ENCODE data around the gene HNRNPA3.
"Not testable (repeated sequence)": the region's sequence is repeated elsewhere in the genome, so short reads cannot be mapped to it uniquely, and the experiment has no call there.

The HNRNPA3 gene

DNA sequence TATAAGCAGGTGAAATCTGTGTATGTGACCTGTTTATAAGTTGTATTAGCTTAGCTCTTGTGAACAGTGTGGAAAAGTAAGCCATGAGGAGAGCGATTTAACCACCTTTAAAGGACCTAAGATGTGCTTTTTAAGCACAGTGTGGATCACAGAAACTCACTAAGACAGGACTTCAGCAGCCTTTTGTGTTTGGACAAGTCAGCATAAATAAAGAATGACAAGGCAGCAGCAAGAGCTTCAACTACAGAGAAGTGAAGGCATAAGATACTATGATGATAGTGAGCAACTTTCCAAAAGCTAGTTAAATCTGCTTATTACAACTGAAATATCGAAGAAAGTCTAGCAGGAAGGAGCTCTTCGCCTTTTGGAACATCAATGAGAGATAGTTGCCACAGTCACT lies 8.9 kb downstream of the HNRNPA3 start:
- H3K4me2 ChIP-seq (ENCODE audit: insufficient read depth, low read length), result no peak overlapping the region
- H3K9ac ChIP-seq (ENCODE audit: low read depth, low read length), result no peak overlapping the region
- peaks cover 23% of the 10 kb centered on the region for H3K4me1 ChIP-seq (ENCODE audit: insufficient read depth, low read length)
- peaks cover 71% of the 10 kb centered on the region for H3K36me3 ChIP-seq (ENCODE audit: insufficient read depth, low read length)
- H3K9me3 ChIP-seq (ENCODE audit: insufficient read depth, low read length, severe bottlenecking), result no peaks in the 10 kb centered on the region
- H2AFZ ChIP-seq (ENCODE audit: low read depth, low read length), result no peak overlapping the region
- TF ChIP-seq EZH2 (IDR thresholded peaks at IDR 0.05; ENCODE audit: borderline replicate concordance, low read depth, low read length, severe bottlenecking) (no peak), CTCF (IDR thresholded peaks at IDR 0.05; ENCODE audit: borderline replicate concordance, extremely low read depth, low read length, poor library complexity, severe bottlenecking) (no peak)
- H3K4me3 ChIP-seq (ENCODE audit: low read depth in 1 of 2, low read length in 2 of 2), result no peak overlapping the region
- H3K27me3 ChIP-seq (ENCODE audit: insufficient read depth, low read length, poor library complexity), result no peaks in the 10 kb centered on the region
- no peak for DNase-seq
- peaks cover 46% of the 10 kb centered on the region for H3K79me2 ChIP-seq (ENCODE audit: insufficient read depth, low read length)
- no peak for ATAC-seq (ENCODE audit: insufficient read depth, low read depth)
- H3K27ac ChIP-seq (ENCODE audit: low read length), result no peak overlapping the region
- peaks cover 50% of the 10 kb centered on the region for H4K20me1 ChIP-seq (ENCODE audit: insufficient read depth, low read length)

DNA sequence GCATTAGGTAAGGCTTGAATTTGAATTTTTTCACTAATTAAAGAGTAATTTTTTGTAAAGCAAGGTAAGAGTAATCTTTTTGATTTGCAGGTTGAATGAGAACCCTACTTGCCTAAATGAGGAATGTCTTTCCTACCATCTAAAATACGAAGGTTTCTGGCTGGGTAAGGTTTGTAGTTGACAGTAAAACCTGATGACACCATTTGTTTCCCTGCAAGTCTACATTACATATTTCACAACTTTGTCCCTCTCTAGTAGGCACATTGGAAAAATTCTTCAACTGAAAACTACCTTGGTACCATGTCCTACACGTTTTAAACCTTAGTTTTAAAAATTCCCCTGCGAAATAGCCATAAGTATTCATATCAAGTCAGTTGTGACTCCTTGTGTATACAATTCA lies 9.4 kb downstream of the HNRNPA3 start:
- Histone ChIP-seq H3K4me1 (ENCODE audit: insufficient read depth, low read length) (peaks cover 19% of the 10 kb centered on the region; the same call in 1 of the 2 replicates), H3K27me3 (ENCODE audit: insufficient read depth, low read length, poor library complexity) (no peaks in the 10 kb centered on the region), H3K9me3 (ENCODE audit: insufficient read depth, low read length, severe bottlenecking) (no peaks in the 10 kb centered on the region), H3K4me2 (ENCODE audit: insufficient read depth, low read length) (no peak overlapping the region), H3K4me3 (ENCODE audit: low read depth in 1 of 2, low read length in 2 of 2) (no peak overlapping the region), H3K79me2 (ENCODE audit: insufficient read depth, low read length) (peaks cover 42% of the 10 kb centered on the region), H2AFZ (ENCODE audit: low read depth, low read length) (no peak overlapping the region), H3K27ac (ENCODE audit: low read length) (no peak overlapping the region), H3K9ac (ENCODE audit: low read depth, low read length) (no peak overlapping the region), H3K36me3 (ENCODE audit: insufficient read depth, low read length) (peaks cover 66% of the 10 kb centered on the region), H4K20me1 (ENCODE audit: insufficient read depth, low read length) (peaks cover 46% of the 10 kb centered on the region)
- no peak for DNase-seq
- no peak for TF ChIP-seq EZH2 (IDR thresholded peaks at IDR 0.05; ENCODE audit: borderline replicate concordance, low read depth, low read length, severe bottlenecking)
- TF ChIP-seq CTCF (IDR thresholded peaks at IDR 0.05; ENCODE audit: borderline replicate concordance, extremely low read depth, low read length, poor library complexity, severe bottlenecking), result no peak
- no peak for ATAC-seq (ENCODE audit: insufficient read depth, low read depth)

- H3K79me2 ChIP-seq (ENCODE audit: insufficient read depth, low read length), result peaks cover 27% of the 10 kb centered on the region
- not testable (repeated sequence) for H3K4me3 ChIP-seq (ENCODE audit: low read depth in 1 of 2, low read length in 2 of 2); H3K4me2 ChIP-seq (ENCODE audit: insufficient read depth, low read length); ATAC-seq (ENCODE audit: insufficient read depth, low read depth); H3K27ac ChIP-seq (ENCODE audit: low read length); H3K27me3 ChIP-seq (ENCODE audit: insufficient read depth, low read length, poor library complexity); H3K9ac ChIP-seq (ENCODE audit: low read depth, low read length); DNase-seq; H2AFZ ChIP-seq (ENCODE audit: low read depth, low read length); H3K4me1 ChIP-seq (ENCODE audit: insufficient read depth, low read length); H3K9me3 ChIP-seq (ENCODE audit: insufficient read depth, low read length, severe bottlenecking)
- H4K20me1 ChIP-seq (ENCODE audit: insufficient read depth, low read length), result peaks cover 33% of the 10 kb centered on the region
- H3K36me3 ChIP-seq (ENCODE audit: insufficient read depth, low read length), result peaks cover 55% of the 10 kb centered on the region
Observed at GRCh38 chr2:177223436-177223835, 10.8 kb downstream of the HNRNPA3 start.

- Histone ChIP-seq H3K4me1 (ENCODE audit: insufficient read depth, low read length) (no peaks in the 10 kb centered on the region), H3K27ac (ENCODE audit: low read length) (no peak overlapping the region), H2AFZ (ENCODE audit: low read depth, low read length) (no peak overlapping the region), H3K4me2 (ENCODE audit: insufficient read depth, low read length) (no peak overlapping the region), H3K4me3 (ENCODE audit: low read depth in 1 of 2, low read length in 2 of 2) (no peak overlapping the region), H4K20me1 (ENCODE audit: insufficient read depth, low read length) (peaks cover 23% of the 10 kb centered on the region; the same call in 1 of the 2 replicates), H3K27me3 (ENCODE audit: insufficient read depth, low read length, poor library complexity) (no peaks in the 10 kb centered on the region), H3K79me2 (ENCODE audit: insufficient read depth, low read length) (peaks cover 9% of the 10 kb centered on the region), H3K9ac (ENCODE audit: low read depth, low read length) (no peak overlapping the region), H3K9me3 (ENCODE audit: insufficient read depth, low read length, severe bottlenecking) (no peaks in the 10 kb centered on the region), H3K36me3 (ENCODE audit: insufficient read depth, low read length) (peaks cover 48% of the 10 kb centered on the region)
- TF ChIP-seq CTCF (IDR thresholded peaks at IDR 0.05; ENCODE audit: borderline replicate concordance, extremely low read depth, low read length, poor library complexity, severe bottlenecking) (no peak), EZH2 (IDR thresholded peaks at IDR 0.05; ENCODE audit: borderline replicate concordance, low read depth, low read length, severe bottlenecking) (no peak)
- ATAC-seq (ENCODE audit: insufficient read depth, low read depth) (no peak), DNase-seq (no peak)
Observed at GRCh38 chr2:177225965-177226360, 13.4 kb downstream of the HNRNPA3 start.

Data from DND-41 (cell line).